MCF 10A (cell line): ENCODE results near the gene ATP11B. TPM values are rescaled to one million over a fixed set of nuclear protein-coding genes. Genes with fewer than 3 reads are reported as not detected.
"Not testable (repeated sequence)": the region's sequence is repeated elsewhere in the genome, so short reads cannot be mapped to it uniquely, and the experiment has no call there.

ENCODE experiments used
- BruUV-seq: library from RNA; stranded (reverse); fragments of 400-500 nt; replicated peaks from 2 replicates; lab custom pipeline; 2021; lab: Mats Ljungman, UMichigan
- CTCF ChIA-PET: fragments of 300-600 bp; sonication (Branson Sonifier 250); formaldehyde crosslinking; extraction: SDS; loops from one replicate; lab custom pipeline; 2021; ENCODE audit warnings: antibody characterized with exemption, inconsistent platforms; lab: Yijun Ruan, JAX
- POLR2A ChIA-PET: fragments of 300-600, 350-650 bp; sonication (Branson Sonifier 250); formaldehyde crosslinking; extraction: SDS; loops from one replicate; lab custom pipeline; 2020; ENCODE audit warnings: antibody characterized with exemption, inconsistent platforms; lab: Yijun Ruan, JAX
- DNase-seq: peaks from one replicate; pipeline ENCODE4 v3.0.0-alpha.2; 2018; ENCODE audit not compliant: unreplicated experiment
- H3K27ac Mint-ChIP-seq: one replicate; pipeline ENCODE4 v1.8.0; 2022; ENCODE audit warnings: mild to moderate bottlenecking, low read depth, mixed read lengths; ENCODE audit not compliant: unreplicated experiment
- H3K27me3 Mint-ChIP-seq: one replicate; pipeline ENCODE4 v1.8.0; 2022; ENCODE audit warnings: mixed read lengths; ENCODE audit not compliant: insufficient read depth, unreplicated experiment
- H3K36me3 Mint-ChIP-seq: one replicate; pipeline ENCODE4 v1.8.0; 2022; ENCODE audit warnings: mild to moderate bottlenecking, moderate library complexity, mixed read lengths; ENCODE audit not compliant: insufficient read depth, unreplicated experiment
- H3K4me1 Mint-ChIP-seq: one replicate; pipeline ENCODE4 v1.8.0; 2022; ENCODE audit warnings: mixed read lengths; ENCODE audit not compliant: insufficient read depth, unreplicated experiment
- H3K4me3 Mint-ChIP-seq: one replicate; pipeline ENCODE4 v1.8.0; 2022; ENCODE audit warnings: mild to moderate bottlenecking, moderate library complexity, mixed read lengths; ENCODE audit not compliant: unreplicated experiment
- H3K9me3 Mint-ChIP-seq: one replicate; pipeline ENCODE4 v1.8.0; 2022; ENCODE audit warnings: mixed read lengths; ENCODE audit not compliant: unreplicated experiment
- intact Hi-C: fragments of 100-400 bp; cut with micrococcal nuclease; formaldehyde crosslinking; loops from 2 replicates; pipeline ENCODE4 v1.14.1; 2022
- total RNA-seq: library from RNA; stranded (reverse); gene quantifications from 2 replicates; pipeline ENCODE4 v1.2.3, GENCODE V29; 2022
- TF ChIP-seq, protein P1 (sequence below): fragments of 200-600 bp; IDR thresholded peaks from one replicate; pipeline ENCODE4 v1.8.0; 2022; ENCODE audit warnings: antibody characterized with exemption, mild to moderate bottlenecking; ENCODE audit not compliant: unreplicated experiment

The ATP11B gene
- total RNA-seq, 1 experiment from 2014 or later = 66.2 TPM

DNA sequence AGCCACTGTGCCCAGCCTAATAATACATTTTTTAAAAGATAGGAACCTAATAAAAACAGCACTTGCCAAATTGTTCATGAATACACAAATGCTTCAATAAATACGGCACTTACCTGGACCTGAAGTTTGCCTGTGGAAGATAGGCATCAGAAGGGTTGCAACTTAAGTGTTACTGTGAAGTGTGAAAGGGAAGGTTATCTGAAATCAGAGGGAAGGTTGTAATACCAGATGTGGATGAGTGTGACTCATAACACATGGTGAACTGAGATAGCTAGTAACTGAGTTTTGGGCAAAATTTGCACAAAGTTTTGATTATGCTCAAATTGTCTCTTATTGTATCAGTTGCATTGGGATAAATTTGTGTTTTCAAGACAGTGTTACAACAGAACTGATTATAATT, 68.0 kb downstream of the ATP11B start:
- Mint-ChIP-seq H3K27ac (no peak overlapping the region), H3K27me3 (no peaks in the 10 kb centered on the region), H3K4me3 (no peak overlapping the region), H3K4me1 (no peaks in the 10 kb centered on the region), H3K9me3 (no peaks in the 10 kb centered on the region), H3K36me3 (peaks cover 51% of the 10 kb centered on the region)
- TF ChIP-seq, protein P1, sequence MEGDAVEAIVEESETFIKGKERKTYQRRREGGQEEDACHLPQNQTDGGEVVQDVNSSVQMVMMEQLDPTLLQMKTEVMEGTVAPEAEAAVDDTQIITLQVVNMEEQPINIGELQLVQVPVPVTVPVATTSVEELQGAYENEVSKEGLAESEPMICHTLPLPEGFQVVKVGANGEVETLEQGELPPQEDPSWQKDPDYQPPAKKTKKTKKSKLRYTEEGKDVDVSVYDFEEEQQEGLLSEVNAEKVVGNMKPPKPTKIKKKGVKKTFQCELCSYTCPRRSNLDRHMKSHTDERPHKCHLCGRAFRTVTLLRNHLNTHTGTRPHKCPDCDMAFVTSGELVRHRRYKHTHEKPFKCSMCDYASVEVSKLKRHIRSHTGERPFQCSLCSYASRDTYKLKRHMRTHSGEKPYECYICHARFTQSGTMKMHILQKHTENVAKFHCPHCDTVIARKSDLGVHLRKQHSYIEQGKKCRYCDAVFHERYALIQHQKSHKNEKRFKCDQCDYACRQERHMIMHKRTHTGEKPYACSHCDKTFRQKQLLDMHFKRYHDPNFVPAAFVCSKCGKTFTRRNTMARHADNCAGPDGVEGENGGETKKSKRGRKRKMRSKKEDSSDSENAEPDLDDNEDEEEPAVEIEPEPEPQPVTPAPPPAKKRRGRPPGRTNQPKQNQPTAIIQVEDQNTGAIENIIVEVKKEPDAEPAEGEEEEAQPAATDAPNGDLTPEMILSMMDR = no peak
- intact Hi-C loops = no loop called here
- POLR2A ChIA-PET = interaction anchor here (0.6 kb wide), 1 partner anchor 147 kb away, joined by 3 read pairs; no protein-coding TSS in a partner anchor
- DNase-seq = no peak
- BruUV-seq = no TSS peak
- CTCF ChIA-PET = interaction anchor here (0.6 to 1.0 kb wide), 2 partner anchors 25 to 48 kb away, joined by 3 read pairs; no protein-coding TSS in a partner anchor

GRCh38 chr3:182862159-182862860, 69.0 kb downstream of the ATP11B start:
- no peaks in the 10 kb centered on the region for H3K27me3 Mint-ChIP-seq
- H3K27ac Mint-ChIP-seq = no peak overlapping the region
- H3K36me3 Mint-ChIP-seq = peaks cover 51% of the 10 kb centered on the region

GRCh38 chr3:182869059-182869458, 75.8 kb downstream of the ATP11B start:
- H3K4me1 Mint-ChIP-seq = no peaks in the 10 kb centered on the region

More at GRCh38 chr3:182862159-182862860, 69.0 kb downstream of the ATP11B start:
- H3K9me3 Mint-ChIP-seq = no peaks in the 10 kb centered on the region
- POLR2A ChIA-PET = no interaction called here
- intact Hi-C loops = no loop called here
- no peak overlapping the region for H3K4me3 Mint-ChIP-seq
- BruUV-seq = no TSS peak
- CTCF ChIA-PET = interaction anchor here (0.6 to 1.3 kb wide), 5 partner anchors 24 to 605 kb away, joined by 3 to 5 read pairs (median 3); no protein-coding TSS in a partner anchor
- TF ChIP-seq, protein P1 = no peak
- no peak for DNase-seq
- H3K4me1 Mint-ChIP-seq = no peaks in the 10 kb centered on the region

DNA sequence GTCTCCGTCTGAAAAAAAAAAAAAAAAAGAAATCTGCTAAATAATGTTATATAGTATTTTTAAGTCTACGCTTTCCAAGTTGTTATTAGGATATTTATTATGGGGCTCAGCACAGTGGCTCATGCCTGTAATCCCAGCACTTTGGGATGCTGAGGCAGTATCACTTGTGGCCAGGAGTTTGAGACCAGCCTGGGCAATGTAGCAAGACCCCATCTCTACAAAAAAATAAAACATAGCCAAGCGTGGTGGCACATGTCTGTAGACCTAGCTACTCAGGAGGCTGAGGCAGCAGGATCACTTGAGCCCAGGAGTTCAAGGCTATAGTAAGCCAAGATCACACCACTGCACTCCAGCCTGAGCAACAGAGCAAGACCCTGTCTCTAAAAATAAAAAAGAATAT, 77.6 kb downstream of the ATP11B start:
- H3K27ac Mint-ChIP-seq, H3K9me3 Mint-ChIP-seq, H3K4me1 Mint-ChIP-seq, H3K27me3 Mint-ChIP-seq, H3K4me3 Mint-ChIP-seq, BruUV-seq, intact Hi-C loops, DNase-seq, CTCF ChIA-PET: not testable (repeated sequence)
- POLR2A ChIA-PET = interaction anchor here (1.1 kb wide), 2 partner anchors 31 to 97 kb away, joined by 3 to 4 read pairs; no protein-coding TSS in a partner anchor
- peaks cover 68% of the 10 kb centered on the region for H3K36me3 Mint-ChIP-seq

More at GRCh38 chr3:182869059-182869458, 75.8 kb downstream of the ATP11B start:
- TF ChIP-seq, protein P1 = no peak
- peaks cover 58% of the 10 kb centered on the region for H3K36me3 Mint-ChIP-seq
- no peak for DNase-seq
- intact Hi-C loops = no loop called here
- POLR2A ChIA-PET = interaction anchor here (0.6 kb wide), 1 partner anchor 38 kb away, joined by 3 read pairs; no protein-coding TSS in a partner anchor
- no peak overlapping the region for H3K27ac Mint-ChIP-seq
- no peaks in the 10 kb centered on the region for H3K27me3 Mint-ChIP-seq
- no peak overlapping the region for H3K4me3 Mint-ChIP-seq
- no peaks in the 10 kb centered on the region for H3K9me3 Mint-ChIP-seq
- BruUV-seq = no TSS peak
- CTCF ChIA-PET = no interaction called here
